ENCODE measurements around the gene ALPK1.

The ALPK1 gene

DNA sequence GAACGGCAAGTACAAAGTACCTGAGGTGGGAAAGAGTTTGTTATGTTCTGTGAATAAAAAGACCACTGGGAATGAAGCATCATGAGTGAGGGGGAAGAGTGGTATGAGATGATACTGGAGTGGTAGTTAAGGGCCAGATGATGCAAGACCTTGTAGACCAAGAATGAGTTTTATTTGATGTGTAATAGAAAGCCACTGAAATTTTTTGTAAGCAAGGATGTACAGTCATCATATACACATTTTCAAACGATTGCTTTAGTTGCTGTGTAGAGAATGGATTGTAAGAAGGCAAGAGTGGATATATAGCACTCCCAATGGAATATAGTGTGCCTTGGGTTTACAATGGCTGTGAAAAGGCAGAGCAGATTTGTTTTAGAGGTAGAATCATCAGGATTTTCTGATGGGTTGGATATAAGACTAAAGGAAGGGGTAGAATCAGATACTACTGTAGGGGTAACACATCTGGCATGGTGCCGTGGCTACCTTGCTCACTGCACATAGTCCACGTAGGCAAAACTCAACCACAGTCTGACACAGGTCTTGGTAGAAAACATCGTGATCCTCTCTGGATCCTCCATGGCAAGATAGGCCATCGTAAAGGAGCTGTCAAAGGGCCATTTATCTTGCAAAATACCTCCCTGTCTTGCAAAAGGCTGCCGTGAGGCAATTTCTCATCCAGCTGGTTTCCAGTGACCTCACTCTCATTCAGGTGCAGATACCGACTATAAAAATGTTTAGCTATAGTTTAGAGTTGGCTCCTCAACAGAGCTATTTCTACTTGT, 26.3 kb upstream of the ALPK1 start:
- peaks cover 14% of the 10 kb centered on the region for H3K36me3 ChIP-seq (ENCODE audit: insufficient read depth, insufficient read length, low read length)
- DNase-seq (ENCODE audit: low read depth, low spot score) = peak; percentile 20

DNA sequence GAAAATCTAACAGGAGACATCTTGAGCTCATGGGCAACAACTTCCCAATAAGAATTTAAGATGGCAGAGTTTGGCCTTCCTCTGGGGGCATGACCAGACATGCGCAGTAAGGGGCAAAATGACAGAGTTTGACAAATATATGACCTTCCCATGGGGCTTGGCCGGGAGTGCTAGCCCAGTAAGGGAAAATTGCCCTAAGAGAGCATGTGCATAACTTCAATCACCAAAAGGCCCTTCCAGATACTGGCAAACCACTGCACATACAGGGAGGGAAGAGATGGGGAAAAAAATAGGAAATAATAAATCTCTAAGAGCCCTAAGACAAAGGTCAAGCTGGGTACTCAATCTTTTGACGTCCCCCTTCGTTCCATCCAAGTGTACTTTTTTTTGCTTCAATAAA, 24.9 kb upstream of the ALPK1 start:
- peaks cover 6% of the 10 kb centered on the region for H3K9me3 ChIP-seq (ENCODE audit: insufficient read depth, low read length)
- TF ChIP-seq ZNF274 (IDR thresholded peaks at IDR 0.05; ENCODE audit: low read depth, low read length) = no peak
- TF ChIP-seq SUZ12 (IDR thresholded peaks at IDR 0.05; ENCODE audit: extremely low read depth, insufficient read depth, insufficient read length) = no peak
- TF ChIP-seq YY1 (IDR thresholded peaks at IDR 0.05; ENCODE audit: insufficient read depth, insufficient read length) = no peak
- DNase-seq (ENCODE audit: low read depth, low spot score) = no peak

More for the DNA sequence above, 26.3 kb upstream of the ALPK1 start:
- H3K9me3 ChIP-seq (ENCODE audit: insufficient read depth, low read length) = peaks cover 6% of the 10 kb centered on the region
- no peak for TF ChIP-seq SUZ12 (IDR thresholded peaks at IDR 0.05; ENCODE audit: extremely low read depth, insufficient read depth, insufficient read length)
- no peak for TF ChIP-seq YY1 (IDR thresholded peaks at IDR 0.05; ENCODE audit: insufficient read depth, insufficient read length)
- no peak for TF ChIP-seq ZNF274 (IDR thresholded peaks at IDR 0.05; ENCODE audit: low read depth, low read length)
- no peaks in the 10 kb centered on the region for H3K27me3 ChIP-seq (ENCODE audit: insufficient read depth, insufficient read length)
- no peak overlapping the region for H3K9ac ChIP-seq (ENCODE audit: insufficient read length, low read depth)
- no peaks in the 10 kb centered on the region for H3K4me1 ChIP-seq (ENCODE audit: insufficient read depth, insufficient read length)
- H3K4me3 ChIP-seq (ENCODE audit: insufficient read length, low read depth) = no peak overlapping the region

DNA sequence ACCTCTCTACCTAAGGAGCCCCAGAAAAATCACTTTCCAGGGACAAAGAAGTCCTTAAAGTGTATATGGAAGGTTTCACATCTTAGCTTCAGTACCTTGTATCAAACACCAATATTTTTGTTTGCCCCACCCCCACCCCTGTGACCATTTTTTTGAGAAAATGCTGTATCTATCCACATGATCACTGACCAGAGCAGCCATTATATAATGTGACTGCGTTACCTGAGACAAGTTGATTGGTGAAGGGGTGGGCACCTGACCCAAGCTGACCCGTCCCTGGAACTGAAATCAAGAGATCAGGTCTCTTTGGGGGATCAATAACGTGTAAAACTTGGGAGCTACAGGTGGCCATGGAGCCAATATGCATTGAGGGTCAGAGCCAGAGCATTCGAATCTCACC, 22.2 kb upstream of the ALPK1 start:
- H3K9me3 ChIP-seq (ENCODE audit: insufficient read depth, low read length) = peaks cover 6% of the 10 kb centered on the region
- peaks cover 2% of the 10 kb centered on the region for H3K36me3 ChIP-seq (ENCODE audit: insufficient read depth, insufficient read length, low read length)
- TF ChIP-seq SUZ12 (IDR thresholded peaks at IDR 0.05; ENCODE audit: extremely low read depth, insufficient read depth, insufficient read length) = no peak
- TF ChIP-seq ZNF274 (IDR thresholded peaks at IDR 0.05; ENCODE audit: low read depth, low read length) = no peak
- no peaks in the 10 kb centered on the region for H3K27me3 ChIP-seq (ENCODE audit: insufficient read depth, insufficient read length)
- DNase-seq (ENCODE audit: low read depth, low spot score) = no peak
- H3K4me1 ChIP-seq (ENCODE audit: insufficient read depth, insufficient read length) = no peaks in the 10 kb centered on the region
- no peak overlapping the region for H3K9ac ChIP-seq (ENCODE audit: insufficient read length, low read depth)
- no peak overlapping the region for H3K4me3 ChIP-seq (ENCODE audit: insufficient read length, low read depth)

More for the DNA sequence above, 24.9 kb upstream of the ALPK1 start:
- H3K4me1 ChIP-seq (ENCODE audit: insufficient read depth, insufficient read length) = no peaks in the 10 kb centered on the region
- H3K9ac ChIP-seq (ENCODE audit: insufficient read length, low read depth) = no peak overlapping the region
- H3K36me3 ChIP-seq (ENCODE audit: insufficient read depth, insufficient read length, low read length) = peaks cover 15% of the 10 kb centered on the region
- H3K27me3 ChIP-seq (ENCODE audit: insufficient read depth, insufficient read length) = no peaks in the 10 kb centered on the region
- H3K4me3 ChIP-seq (ENCODE audit: insufficient read length, low read depth) = no peak overlapping the region

DNA sequence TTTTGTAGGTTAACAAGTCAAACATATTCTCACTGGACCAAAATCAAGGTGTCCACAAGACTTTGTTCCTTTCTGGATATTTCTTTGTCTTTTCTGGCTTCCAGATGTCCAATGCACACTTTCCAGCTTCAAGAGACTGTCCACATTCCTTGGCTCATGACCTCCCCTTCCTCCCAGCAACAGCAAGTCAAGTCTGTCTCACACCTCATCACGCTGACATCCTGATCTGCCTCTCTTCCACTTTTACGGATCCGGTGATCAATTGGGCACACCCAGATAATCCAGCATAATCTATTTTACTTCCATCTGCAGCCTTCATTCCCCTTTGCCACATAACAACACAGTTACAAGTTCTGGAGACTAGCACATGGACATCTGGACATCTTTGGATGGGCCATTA, 21.1 kb upstream of the ALPK1 start:
- no peak for DNase-seq (ENCODE audit: low read depth, low spot score)
- peaks cover 2% of the 10 kb centered on the region for H3K36me3 ChIP-seq (ENCODE audit: insufficient read depth, insufficient read length, low read length)
- H3K9ac ChIP-seq (ENCODE audit: insufficient read length, low read depth) = no peak overlapping the region
- no peaks in the 10 kb centered on the region for H3K27me3 ChIP-seq (ENCODE audit: insufficient read depth, insufficient read length)
- TF ChIP-seq YY1 (IDR thresholded peaks at IDR 0.05; ENCODE audit: insufficient read depth, insufficient read length) = no peak
- no peak for TF ChIP-seq ZNF274 (IDR thresholded peaks at IDR 0.05; ENCODE audit: low read depth, low read length)
- TF ChIP-seq SUZ12 (IDR thresholded peaks at IDR 0.05; ENCODE audit: extremely low read depth, insufficient read depth, insufficient read length) = no peak
- no peak overlapping the region for H3K4me3 ChIP-seq (ENCODE audit: insufficient read length, low read depth)
- no peaks in the 10 kb centered on the region for H3K4me1 ChIP-seq (ENCODE audit: insufficient read depth, insufficient read length)
- peaks cover 6% of the 10 kb centered on the region for H3K9me3 ChIP-seq (ENCODE audit: insufficient read depth, low read length)

DNA sequence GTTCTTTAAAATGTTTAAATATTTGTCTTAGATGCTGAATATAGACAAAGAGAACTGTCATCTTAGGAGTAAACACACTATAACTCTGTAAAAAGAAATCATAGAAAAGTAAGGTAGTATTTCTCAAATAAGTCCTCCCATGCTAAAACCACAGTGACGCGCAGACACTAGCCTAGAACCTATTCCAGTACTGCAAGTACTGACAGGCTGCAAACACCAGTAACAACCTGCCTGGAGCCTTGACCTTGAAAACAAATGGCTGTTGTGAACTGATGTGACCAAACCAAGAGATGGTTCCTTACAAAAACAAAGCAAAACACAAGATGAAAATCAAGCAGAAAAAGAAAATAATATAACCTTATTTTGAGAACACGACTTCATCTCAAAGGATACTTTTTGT, 19.9 kb upstream of the ALPK1 start:
- Histone ChIP-seq H3K27me3 (ENCODE audit: insufficient read depth, insufficient read length) (no peaks in the 10 kb centered on the region), H3K36me3 (ENCODE audit: insufficient read depth, insufficient read length, low read length) (peaks cover 2% of the 10 kb centered on the region), H3K4me3 (ENCODE audit: insufficient read length, low read depth) (no peak overlapping the region), H3K4me1 (ENCODE audit: insufficient read depth, insufficient read length) (no peaks in the 10 kb centered on the region), H3K9me3 (ENCODE audit: insufficient read depth, low read length) (peaks cover 5% of the 10 kb centered on the region), H3K9ac (ENCODE audit: insufficient read length, low read depth) (no peak overlapping the region)
- no peak for TF ChIP-seq ZNF274 (IDR thresholded peaks at IDR 0.05; ENCODE audit: low read depth, low read length)
- no peak for TF ChIP-seq SUZ12 (IDR thresholded peaks at IDR 0.05; ENCODE audit: extremely low read depth, insufficient read depth, insufficient read length)
- TF ChIP-seq YY1 (IDR thresholded peaks at IDR 0.05; ENCODE audit: insufficient read depth, insufficient read length) = no peak
- DNase-seq (ENCODE audit: low read depth, low spot score) = no peak

DNA sequence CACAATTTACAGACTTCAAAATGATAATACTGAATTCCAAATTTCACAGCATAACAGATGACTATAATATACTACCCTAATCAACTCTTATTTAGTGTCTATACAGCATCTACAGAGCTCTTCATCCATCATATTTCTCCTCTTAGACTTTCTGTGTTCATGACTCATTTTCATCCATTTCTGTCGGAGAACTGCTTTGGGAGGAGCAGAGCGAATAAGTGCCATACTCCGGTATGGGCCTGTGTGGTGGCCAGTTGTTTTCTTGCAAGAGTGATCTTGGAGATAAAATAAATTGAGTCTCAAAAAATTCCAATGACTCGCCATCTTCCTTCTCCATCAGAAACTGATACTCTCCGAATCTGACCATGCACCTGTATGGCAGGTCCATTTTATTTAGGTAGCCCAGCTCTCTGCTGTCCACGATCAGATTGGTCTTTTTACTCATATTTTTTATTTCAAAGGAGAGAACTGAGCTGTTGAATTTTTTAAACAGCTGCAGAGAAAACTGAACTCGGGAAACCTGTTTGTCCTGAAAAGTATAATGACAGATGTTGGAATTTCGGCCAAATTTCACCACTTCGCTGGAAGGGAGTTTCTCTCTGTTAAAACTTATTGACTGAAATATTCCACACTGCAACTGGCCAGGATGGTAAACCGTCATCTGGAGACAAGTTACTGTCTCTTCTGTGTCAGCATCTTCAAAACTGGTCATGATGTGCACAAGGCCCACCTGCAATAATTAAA, 19.3 kb upstream of the ALPK1 start:
- H3K9me3 ChIP-seq (ENCODE audit: insufficient read depth, low read length) = no peaks in the 10 kb centered on the region; the same call in 1 of the 2 replicates

More for the DNA sequence above, 19.3 kb upstream of the ALPK1 start:
- Histone ChIP-seq H3K36me3 (ENCODE audit: insufficient read depth, insufficient read length, low read length) (peaks cover 2% of the 10 kb centered on the region), H3K4me3 (ENCODE audit: insufficient read length, low read depth) (no peak overlapping the region), H3K4me1 (ENCODE audit: insufficient read depth, insufficient read length) (no peaks in the 10 kb centered on the region), H3K27me3 (ENCODE audit: insufficient read depth, insufficient read length) (no peaks in the 10 kb centered on the region), H3K9ac (ENCODE audit: insufficient read length, low read depth) (no peak overlapping the region)
- TF ChIP-seq ZNF274 (IDR thresholded peaks at IDR 0.05; ENCODE audit: low read depth, low read length) = no peak
- DNase-seq (ENCODE audit: low read depth, low spot score) = no peak

All from NT2/D1 (cell line).